Measurements from ENCODE around the gene COL23A1. TPM values are rescaled to one million over a fixed set of nuclear protein-coding genes. Genes with fewer than 3 reads are reported as not detected.

The COL23A1 gene
- total RNA-seq, 1 donor from 2014 or later: 2.9 TPM

GRCh38 chr5:178323541-178323865 is 266.7 kb downstream of the COL23A1 start:
- Mint-ChIP-seq H3K27me3 (ENCODE audit: unreplicated experiment) (peaks cover 11% of the 10 kb centered on the region), H3K36me3 (ENCODE audit: unreplicated experiment) (no peaks in the 10 kb centered on the region), H3K9me3 (ENCODE audit: unreplicated experiment) (peaks cover 15% of the 10 kb centered on the region), H3K27ac (ENCODE audit: unreplicated experiment) (no peak overlapping the region), H3K4me3 (ENCODE audit: unreplicated experiment) (no peak overlapping the region), H3K4me1 (ENCODE audit: low read depth, unreplicated experiment) (peaks cover 17% of the 10 kb centered on the region)
- TF ChIP-seq CTCF (IDR thresholded peaks at IDR 0.05; ENCODE audit: partially characterized antibody, unreplicated experiment): no peak
- DNase-seq: no peak

DNA sequence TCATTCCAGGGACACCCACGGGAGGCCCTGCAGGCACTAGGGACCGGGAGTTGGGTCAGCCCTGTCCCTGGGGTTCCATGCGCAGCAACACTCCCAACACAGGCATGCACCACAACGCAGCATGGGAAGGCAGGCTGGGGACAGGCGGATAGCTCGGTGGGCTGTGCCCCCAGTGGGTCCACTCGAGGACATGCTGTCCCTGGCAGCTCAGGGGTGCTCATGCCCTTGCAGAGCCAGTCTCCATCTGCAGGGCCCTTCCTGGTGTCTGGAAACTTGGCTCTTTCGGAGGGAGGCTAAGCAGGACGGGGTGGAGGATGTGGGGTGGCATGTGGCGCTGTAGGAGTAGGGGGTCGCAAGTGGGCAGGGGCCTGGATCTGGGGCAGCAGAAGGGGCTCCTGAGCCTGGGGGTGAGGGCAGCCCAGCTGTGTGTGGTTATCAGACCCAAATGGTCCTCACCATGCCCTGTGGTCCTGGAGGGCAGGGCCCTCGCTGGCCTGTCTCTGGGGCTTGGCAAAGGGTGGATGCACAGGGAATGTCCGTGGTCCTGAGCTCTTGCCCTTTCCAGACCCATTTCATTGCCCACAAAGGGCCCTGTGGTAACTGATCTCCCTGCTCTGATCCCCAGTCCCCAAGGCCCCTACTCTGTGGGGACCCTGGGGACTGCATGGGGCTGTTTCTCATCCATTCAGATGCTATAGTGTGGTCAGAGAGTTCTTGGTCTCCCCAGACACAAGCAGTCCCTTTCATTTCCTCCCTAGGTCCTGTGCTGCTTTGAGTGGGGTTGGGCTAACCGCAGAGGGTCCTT is 267.3 kb downstream of the COL23A1 start:
- Mint-ChIP-seq H3K4me3 (ENCODE audit: unreplicated experiment) (no peak overlapping the region), H3K27ac (ENCODE audit: unreplicated experiment) (no peak overlapping the region), H3K27me3 (ENCODE audit: unreplicated experiment) (peaks cover 9% of the 10 kb centered on the region), H3K36me3 (ENCODE audit: unreplicated experiment) (no peaks in the 10 kb centered on the region), H3K4me1 (ENCODE audit: low read depth, unreplicated experiment) (peaks cover 17% of the 10 kb centered on the region), H3K9me3 (ENCODE audit: unreplicated experiment) (peaks cover 15% of the 10 kb centered on the region)
- no peak for DNase-seq
- TF ChIP-seq CTCF (IDR thresholded peaks at IDR 0.05; ENCODE audit: partially characterized antibody, unreplicated experiment): no peak

- no peak for DNase-seq
- Mint-ChIP-seq H3K9me3 (ENCODE audit: unreplicated experiment) (peaks cover 9% of the 10 kb centered on the region), H3K4me3 (ENCODE audit: unreplicated experiment) (no peak overlapping the region), H3K27me3 (ENCODE audit: unreplicated experiment) (peaks cover 7% of the 10 kb centered on the region), H3K27ac (ENCODE audit: unreplicated experiment) (no peak overlapping the region), H3K4me1 (ENCODE audit: low read depth, unreplicated experiment) (peaks cover 8% of the 10 kb centered on the region), H3K36me3 (ENCODE audit: unreplicated experiment) (peaks cover 7% of the 10 kb centered on the region)
- TF ChIP-seq CTCF (IDR thresholded peaks at IDR 0.05; ENCODE audit: partially characterized antibody, unreplicated experiment): no peak
These were observed 269.8 kb downstream of the COL23A1 start for GRCh38 chr5:178320281-178320855.

- Mint-ChIP-seq H3K4me1 (ENCODE audit: low read depth, unreplicated experiment) (peaks cover 4% of the 10 kb centered on the region), H3K27ac (ENCODE audit: unreplicated experiment) (no peak overlapping the region), H3K4me3 (ENCODE audit: unreplicated experiment) (no peak overlapping the region), H3K9me3 (ENCODE audit: unreplicated experiment) (peaks cover 7% of the 10 kb centered on the region), H3K27me3 (ENCODE audit: unreplicated experiment) (peaks cover 5% of the 10 kb centered on the region), H3K36me3 (ENCODE audit: unreplicated experiment) (peaks cover 7% of the 10 kb centered on the region)
- no peak for TF ChIP-seq CTCF (IDR thresholded peaks at IDR 0.05; ENCODE audit: partially characterized antibody, unreplicated experiment)
- DNase-seq: no peak
These were observed 270.6 kb downstream of the COL23A1 start for GRCh38 chr5:178319541-178320041.

GRCh38 chr5:178318893-178319292 is 271.3 kb downstream of the COL23A1 start:
- Mint-ChIP-seq H3K9me3 (ENCODE audit: unreplicated experiment) (peaks cover 7% of the 10 kb centered on the region), H3K27me3 (ENCODE audit: unreplicated experiment) (peaks cover 5% of the 10 kb centered on the region), H3K36me3 (ENCODE audit: unreplicated experiment) (peaks cover 7% of the 10 kb centered on the region), H3K4me3 (ENCODE audit: unreplicated experiment) (no peak overlapping the region), H3K4me1 (ENCODE audit: low read depth, unreplicated experiment) (no peaks in the 10 kb centered on the region), H3K27ac (ENCODE audit: unreplicated experiment) (no peak overlapping the region)
- TF ChIP-seq CTCF (IDR thresholded peaks at IDR 0.05; ENCODE audit: partially characterized antibody, unreplicated experiment): no peak
- no peak for DNase-seq

Data from glutamatergic neuron (in vitro differentiated cells).